Nephron progenitor cell (in vitro differentiated cells): Measurements from ENCODE around the gene NFAT5.
"Not testable (repeated sequence)": the region's sequence is repeated elsewhere in the genome, so short reads cannot be mapped to it uniquely, and the experiment has no call there.

Experiments used
- DNase-seq: peaks from one replicate; pipeline ENCODE4 v3.0.0; 2021
- H3K27ac Mint-ChIP-seq: 2 replicates; pipeline ENCODE4 v1.8.0; 2021; ENCODE audit warnings: mild to moderate bottlenecking, moderate library complexity, mixed read lengths
- H3K27me3 Mint-ChIP-seq: 2 replicates; pipeline ENCODE4 v1.8.0; 2021; ENCODE audit warnings: mild to moderate bottlenecking, low read depth, mixed read lengths; ENCODE audit not compliant: poor library complexity
- H3K36me3 Mint-ChIP-seq: 2 replicates; pipeline ENCODE4 v1.8.0; 2021; ENCODE audit warnings: low read depth, mixed read lengths
- H3K4me1 Mint-ChIP-seq: 2 replicates; pipeline ENCODE4 v1.8.0; 2021; ENCODE audit warnings: mixed read lengths
- H3K4me3 Mint-ChIP-seq: 2 replicates; pipeline ENCODE4 v1.8.0; 2021; ENCODE audit warnings: mild to moderate bottlenecking, moderate library complexity, mixed read lengths
- H3K9me3 Mint-ChIP-seq: 2 replicates; pipeline ENCODE4 v1.8.0; 2021; ENCODE audit warnings: mild to moderate bottlenecking, moderate library complexity, mixed read lengths
- TF ChIP-seq, protein P1 (sequence below): fragments of 200-600 bp; sonication (generic); IDR thresholded peaks from 2 replicates; pipeline ENCODE4 v1.5.0; 2021; ENCODE audit warnings: antibody characterized with exemption

Gene NFAT5

DNA sequence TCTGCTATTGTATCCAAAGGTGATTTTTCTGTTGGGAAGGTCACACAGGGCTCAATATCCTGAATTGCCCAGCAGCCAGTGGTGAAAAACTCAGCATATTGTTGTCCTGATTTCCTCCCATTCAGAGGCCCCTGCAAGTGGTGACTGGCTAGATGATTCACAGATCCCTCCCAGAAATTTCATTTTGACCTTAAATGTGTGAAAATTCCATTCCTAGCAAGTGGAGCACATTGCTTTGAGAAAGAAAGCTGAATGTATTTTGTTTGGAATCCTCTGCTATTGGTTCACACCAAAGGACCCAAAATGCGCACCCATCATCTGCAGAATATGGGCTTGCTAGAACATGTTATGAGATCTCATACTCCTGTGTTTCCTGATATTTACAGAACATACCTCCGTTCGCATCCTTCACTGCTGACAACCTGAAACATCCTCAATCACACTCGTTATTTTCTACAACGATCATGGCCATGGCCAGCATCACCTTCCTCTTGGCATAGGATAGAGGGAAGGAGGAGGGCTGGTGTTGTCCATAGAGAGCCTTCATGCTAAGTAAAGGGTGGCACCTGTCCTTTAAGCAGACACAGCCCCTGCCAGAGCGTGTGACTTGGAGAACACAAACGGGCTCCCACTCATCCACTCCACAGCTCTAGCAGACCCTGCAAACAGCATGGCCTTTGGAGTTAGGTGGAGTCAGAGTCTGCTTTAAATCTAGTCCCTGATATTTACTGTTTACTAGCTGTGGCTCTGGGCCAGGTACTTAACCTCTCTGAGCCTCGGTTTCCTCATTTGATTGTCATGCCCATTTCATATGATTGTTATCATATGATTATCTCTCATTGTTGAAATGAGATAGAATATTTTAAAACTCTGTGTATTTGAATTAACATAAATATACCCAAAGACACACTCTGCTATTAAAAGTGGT, 30.4 kb upstream of the NFAT5 start:
- Mint-ChIP-seq H3K27me3 (peaks cover 7% of the 10 kb centered on the region), H3K9me3 (no peaks in the 10 kb centered on the region), H3K27ac (no peak overlapping the region), H3K36me3 (no peaks in the 10 kb centered on the region), H3K4me1 (peaks cover 31% of the 10 kb centered on the region), H3K4me3 (no peak overlapping the region)
- DNase-seq: no peak
- TF ChIP-seq, protein P1, sequence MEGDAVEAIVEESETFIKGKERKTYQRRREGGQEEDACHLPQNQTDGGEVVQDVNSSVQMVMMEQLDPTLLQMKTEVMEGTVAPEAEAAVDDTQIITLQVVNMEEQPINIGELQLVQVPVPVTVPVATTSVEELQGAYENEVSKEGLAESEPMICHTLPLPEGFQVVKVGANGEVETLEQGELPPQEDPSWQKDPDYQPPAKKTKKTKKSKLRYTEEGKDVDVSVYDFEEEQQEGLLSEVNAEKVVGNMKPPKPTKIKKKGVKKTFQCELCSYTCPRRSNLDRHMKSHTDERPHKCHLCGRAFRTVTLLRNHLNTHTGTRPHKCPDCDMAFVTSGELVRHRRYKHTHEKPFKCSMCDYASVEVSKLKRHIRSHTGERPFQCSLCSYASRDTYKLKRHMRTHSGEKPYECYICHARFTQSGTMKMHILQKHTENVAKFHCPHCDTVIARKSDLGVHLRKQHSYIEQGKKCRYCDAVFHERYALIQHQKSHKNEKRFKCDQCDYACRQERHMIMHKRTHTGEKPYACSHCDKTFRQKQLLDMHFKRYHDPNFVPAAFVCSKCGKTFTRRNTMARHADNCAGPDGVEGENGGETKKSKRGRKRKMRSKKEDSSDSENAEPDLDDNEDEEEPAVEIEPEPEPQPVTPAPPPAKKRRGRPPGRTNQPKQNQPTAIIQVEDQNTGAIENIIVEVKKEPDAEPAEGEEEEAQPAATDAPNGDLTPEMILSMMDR: no peak

DNA sequence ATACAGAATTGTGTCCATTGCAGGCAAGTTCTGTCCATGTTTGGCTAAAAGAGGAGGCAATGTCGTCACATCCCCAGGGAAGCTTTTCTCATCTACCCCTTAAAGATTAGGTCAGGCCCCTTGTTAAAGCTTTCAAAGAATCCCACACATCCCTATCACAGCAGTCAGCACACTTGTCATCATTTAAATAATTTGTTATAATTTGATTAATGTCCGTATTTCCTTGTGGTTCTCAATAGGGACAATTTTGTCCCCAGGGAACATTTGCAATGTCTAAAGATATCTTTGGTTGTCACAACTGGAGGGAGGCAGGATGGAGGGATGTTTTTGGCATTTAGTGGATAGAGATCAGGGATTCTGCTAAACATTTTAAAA, 28.1 kb upstream of the NFAT5 start:
- Mint-ChIP-seq H3K9me3 (no peaks in the 10 kb centered on the region), H3K4me3 (no peak overlapping the region), H3K36me3 (no peaks in the 10 kb centered on the region), H3K27ac (no peak overlapping the region), H3K4me1 (peaks cover 18% of the 10 kb centered on the region), H3K27me3 (peaks cover 6% of the 10 kb centered on the region)
- TF ChIP-seq, protein P1: no peak
- DNase-seq: no peak

DNA sequence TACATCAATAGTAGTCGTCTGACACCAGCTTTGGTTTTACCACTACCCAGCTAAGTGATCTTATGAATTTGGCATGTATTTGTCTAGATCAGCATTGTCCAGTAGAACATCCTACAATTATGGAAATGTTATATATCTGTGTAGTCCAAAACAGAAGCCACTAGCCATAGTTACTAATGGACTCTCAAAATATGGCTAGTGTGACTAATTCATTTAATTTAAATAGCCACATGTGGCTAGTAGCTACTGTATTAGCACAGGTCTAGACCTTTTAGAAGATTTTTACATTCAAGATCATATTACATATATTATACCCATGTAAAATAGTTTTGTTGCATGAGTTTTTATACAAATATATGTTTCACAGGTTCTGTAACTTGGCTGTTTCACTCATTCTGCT, 27.0 kb upstream of the NFAT5 start:
- no peaks in the 10 kb centered on the region for H3K27me3 Mint-ChIP-seq
- DNase-seq: no peak
- H3K9me3 Mint-ChIP-seq: no peaks in the 10 kb centered on the region

DNA sequence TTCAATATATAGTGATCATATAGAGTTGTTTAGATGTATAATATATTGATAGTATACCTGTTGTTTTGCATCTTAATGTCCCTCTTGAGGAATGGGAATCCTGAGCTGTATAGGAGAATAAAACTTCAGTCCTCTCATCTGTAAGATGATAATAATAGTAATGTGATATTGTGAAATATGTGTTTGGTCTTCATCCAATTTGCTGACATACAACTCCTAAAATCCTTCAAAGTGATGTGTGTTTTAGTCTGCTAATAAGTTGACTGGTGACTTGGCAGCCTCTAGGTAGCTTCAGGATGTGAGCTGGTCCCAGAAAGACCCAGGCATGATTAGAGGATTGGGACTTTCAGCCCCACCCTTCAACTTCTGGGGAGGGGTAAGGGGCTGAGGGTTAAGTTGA, 22.8 kb upstream of the NFAT5 start:
- no peak overlapping the region for H3K27ac Mint-ChIP-seq
- TF ChIP-seq, protein P1: no peak
- H3K36me3 Mint-ChIP-seq: no peaks in the 10 kb centered on the region
- H3K4me3 Mint-ChIP-seq: no peak overlapping the region
- no peaks in the 10 kb centered on the region for H3K4me1 Mint-ChIP-seq
- no peaks in the 10 kb centered on the region for H3K9me3 Mint-ChIP-seq
- no peak for DNase-seq
- H3K27me3 Mint-ChIP-seq: no peaks in the 10 kb centered on the region

More for the DNA sequence above, 27.0 kb upstream of the NFAT5 start:
- Mint-ChIP-seq H3K27ac (no peak overlapping the region), H3K36me3 (no peaks in the 10 kb centered on the region), H3K4me3 (no peak overlapping the region), H3K4me1 (peaks cover 12% of the 10 kb centered on the region)
- TF ChIP-seq, protein P1: no peak

DNA sequence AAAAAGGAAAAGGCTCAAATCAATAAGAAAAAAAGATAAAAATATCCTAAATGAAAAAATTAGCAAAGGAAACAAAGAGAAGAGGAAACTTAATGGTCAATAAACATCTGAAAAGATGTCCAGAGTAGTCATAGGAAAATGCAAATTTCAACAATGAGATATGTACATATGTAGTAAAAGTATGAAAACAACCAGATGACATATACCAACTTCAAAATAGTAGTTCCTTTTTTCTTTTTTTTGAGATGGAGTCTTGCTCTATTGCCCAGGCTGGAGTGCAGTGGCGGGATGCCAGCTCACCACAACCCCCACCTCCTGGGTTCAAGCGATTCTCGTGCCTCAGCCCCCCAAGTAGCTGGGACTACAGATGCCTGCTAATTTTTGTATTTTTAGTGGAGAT, 21.7 kb upstream of the NFAT5 start:
- H3K9me3 Mint-ChIP-seq: no peaks in the 10 kb centered on the region
- no peaks in the 10 kb centered on the region for H3K4me1 Mint-ChIP-seq
- no peak overlapping the region for H3K4me3 Mint-ChIP-seq
- no peak for DNase-seq
- no peaks in the 10 kb centered on the region for H3K27me3 Mint-ChIP-seq
- no peak overlapping the region for H3K27ac Mint-ChIP-seq
- no peaks in the 10 kb centered on the region for H3K36me3 Mint-ChIP-seq
- TF ChIP-seq, protein P1: no peak

DNA sequence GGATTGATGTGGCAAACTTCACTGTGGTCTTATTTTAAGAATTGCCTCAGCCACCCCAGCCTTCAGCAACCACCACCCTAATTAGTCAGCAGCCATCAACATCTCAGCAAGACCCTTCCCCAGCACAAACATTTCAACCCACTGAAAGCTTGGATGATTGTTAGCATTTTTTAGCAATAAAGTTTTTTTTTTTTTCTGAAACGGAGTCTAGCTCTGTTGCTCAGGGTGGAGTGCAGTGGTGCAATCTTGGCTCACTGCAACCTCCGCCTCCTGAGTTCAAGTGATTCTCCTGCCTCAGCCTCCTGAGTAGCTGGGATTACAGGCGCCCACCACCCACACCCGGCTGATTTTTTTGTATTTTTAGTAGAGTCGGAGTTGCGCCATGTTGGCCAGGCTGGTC, 19.1 kb upstream of the NFAT5 start:
- H3K36me3 Mint-ChIP-seq, H3K27ac Mint-ChIP-seq, H3K4me3 Mint-ChIP-seq, H3K4me1 Mint-ChIP-seq, H3K27me3 Mint-ChIP-seq, DNase-seq, H3K9me3 Mint-ChIP-seq: not testable (repeated sequence)
